Measurements from ENCODE around the gene INKA2.

DNA sequence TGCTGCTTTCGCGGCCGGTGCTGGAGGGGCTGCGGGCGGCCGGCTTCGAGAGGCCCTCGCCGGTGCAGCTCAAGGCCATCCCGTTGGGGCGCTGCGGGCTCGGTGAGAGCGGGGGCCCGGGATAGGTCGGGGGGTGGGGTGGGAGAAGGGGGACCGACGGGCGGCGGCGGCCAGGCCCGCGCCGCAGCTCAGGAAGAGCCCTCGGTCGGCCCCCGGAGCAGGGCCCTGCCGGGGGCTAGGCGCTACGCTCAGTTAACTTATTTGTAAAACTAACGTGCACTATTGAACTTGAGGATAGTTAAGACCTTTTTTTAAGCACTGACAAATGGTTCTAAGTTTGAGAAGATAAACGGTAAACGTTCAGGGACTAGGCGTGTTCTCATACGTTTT is 16.9 kb upstream of the INKA2 start:
- TF ChIP-seq, protein P1, sequence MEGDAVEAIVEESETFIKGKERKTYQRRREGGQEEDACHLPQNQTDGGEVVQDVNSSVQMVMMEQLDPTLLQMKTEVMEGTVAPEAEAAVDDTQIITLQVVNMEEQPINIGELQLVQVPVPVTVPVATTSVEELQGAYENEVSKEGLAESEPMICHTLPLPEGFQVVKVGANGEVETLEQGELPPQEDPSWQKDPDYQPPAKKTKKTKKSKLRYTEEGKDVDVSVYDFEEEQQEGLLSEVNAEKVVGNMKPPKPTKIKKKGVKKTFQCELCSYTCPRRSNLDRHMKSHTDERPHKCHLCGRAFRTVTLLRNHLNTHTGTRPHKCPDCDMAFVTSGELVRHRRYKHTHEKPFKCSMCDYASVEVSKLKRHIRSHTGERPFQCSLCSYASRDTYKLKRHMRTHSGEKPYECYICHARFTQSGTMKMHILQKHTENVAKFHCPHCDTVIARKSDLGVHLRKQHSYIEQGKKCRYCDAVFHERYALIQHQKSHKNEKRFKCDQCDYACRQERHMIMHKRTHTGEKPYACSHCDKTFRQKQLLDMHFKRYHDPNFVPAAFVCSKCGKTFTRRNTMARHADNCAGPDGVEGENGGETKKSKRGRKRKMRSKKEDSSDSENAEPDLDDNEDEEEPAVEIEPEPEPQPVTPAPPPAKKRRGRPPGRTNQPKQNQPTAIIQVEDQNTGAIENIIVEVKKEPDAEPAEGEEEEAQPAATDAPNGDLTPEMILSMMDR (conservative IDR thresholded peaks at IDR 0.05; ENCODE audit: low read depth in 2 of 2) = no peak
- TF ChIP-seq POLR2AphosphoS5 (IDR thresholded peaks at IDR 0.05; ENCODE audit: low read depth) (no peak), EZH2 (IDR thresholded peaks at IDR 0.05; ENCODE audit: low read depth, unreplicated experiment) (no peak), EZH2phosphoT487 (IDR thresholded peaks at IDR 0.05; ENCODE audit: unreplicated experiment) (no peak), CREB1 (CRISPR knock-in tag; IDR thresholded peaks at IDR 0.05; ENCODE audit: low read depth) (no peak), STAT1 (IDR thresholded peaks at IDR 0.05; ENCODE audit: unreplicated experiment) (no peak), JUNB (IDR thresholded peaks at IDR 0.05; ENCODE audit: unreplicated experiment) (no peak), ZNF114 (CRISPR knock-in tag; IDR thresholded peaks at IDR 0.05) (no peak), ZNF331 (CRISPR knock-in tag; IDR thresholded peaks at IDR 0.05; ENCODE audit: low read depth) (no peak), NANOG (IDR thresholded peaks at IDR 0.05; ENCODE audit: borderline replicate concordance) (no peak)
- TF ChIP-seq, protein P2, sequence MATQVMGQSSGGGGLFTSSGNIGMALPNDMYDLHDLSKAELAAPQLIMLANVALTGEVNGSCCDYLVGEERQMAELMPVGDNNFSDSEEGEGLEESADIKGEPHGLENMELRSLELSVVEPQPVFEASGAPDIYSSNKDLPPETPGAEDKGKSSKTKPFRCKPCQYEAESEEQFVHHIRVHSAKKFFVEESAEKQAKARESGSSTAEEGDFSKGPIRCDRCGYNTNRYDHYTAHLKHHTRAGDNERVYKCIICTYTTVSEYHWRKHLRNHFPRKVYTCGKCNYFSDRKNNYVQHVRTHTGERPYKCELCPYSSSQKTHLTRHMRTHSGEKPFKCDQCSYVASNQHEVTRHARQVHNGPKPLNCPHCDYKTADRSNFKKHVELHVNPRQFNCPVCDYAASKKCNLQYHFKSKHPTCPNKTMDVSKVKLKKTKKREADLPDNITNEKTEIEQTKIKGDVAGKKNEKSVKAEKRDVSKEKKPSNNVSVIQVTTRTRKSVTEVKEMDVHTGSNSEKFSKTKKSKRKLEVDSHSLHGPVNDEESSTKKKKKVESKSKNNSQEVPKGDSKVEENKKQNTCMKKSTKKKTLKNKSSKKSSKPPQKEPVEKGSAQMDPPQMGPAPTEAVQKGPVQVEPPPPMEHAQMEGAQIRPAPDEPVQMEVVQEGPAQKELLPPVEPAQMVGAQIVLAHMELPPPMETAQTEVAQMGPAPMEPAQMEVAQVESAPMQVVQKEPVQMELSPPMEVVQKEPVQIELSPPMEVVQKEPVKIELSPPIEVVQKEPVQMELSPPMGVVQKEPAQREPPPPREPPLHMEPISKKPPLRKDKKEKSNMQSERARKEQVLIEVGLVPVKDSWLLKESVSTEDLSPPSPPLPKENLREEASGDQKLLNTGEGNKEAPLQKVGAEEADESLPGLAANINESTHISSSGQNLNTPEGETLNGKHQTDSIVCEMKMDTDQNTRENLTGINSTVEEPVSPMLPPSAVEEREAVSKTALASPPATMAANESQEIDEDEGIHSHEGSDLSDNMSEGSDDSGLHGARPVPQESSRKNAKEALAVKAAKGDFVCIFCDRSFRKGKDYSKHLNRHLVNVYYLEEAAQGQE (IDR thresholded peaks at IDR 0.05; ENCODE audit: unreplicated experiment) = no peak
- TF ChIP-seq, protein P3, sequence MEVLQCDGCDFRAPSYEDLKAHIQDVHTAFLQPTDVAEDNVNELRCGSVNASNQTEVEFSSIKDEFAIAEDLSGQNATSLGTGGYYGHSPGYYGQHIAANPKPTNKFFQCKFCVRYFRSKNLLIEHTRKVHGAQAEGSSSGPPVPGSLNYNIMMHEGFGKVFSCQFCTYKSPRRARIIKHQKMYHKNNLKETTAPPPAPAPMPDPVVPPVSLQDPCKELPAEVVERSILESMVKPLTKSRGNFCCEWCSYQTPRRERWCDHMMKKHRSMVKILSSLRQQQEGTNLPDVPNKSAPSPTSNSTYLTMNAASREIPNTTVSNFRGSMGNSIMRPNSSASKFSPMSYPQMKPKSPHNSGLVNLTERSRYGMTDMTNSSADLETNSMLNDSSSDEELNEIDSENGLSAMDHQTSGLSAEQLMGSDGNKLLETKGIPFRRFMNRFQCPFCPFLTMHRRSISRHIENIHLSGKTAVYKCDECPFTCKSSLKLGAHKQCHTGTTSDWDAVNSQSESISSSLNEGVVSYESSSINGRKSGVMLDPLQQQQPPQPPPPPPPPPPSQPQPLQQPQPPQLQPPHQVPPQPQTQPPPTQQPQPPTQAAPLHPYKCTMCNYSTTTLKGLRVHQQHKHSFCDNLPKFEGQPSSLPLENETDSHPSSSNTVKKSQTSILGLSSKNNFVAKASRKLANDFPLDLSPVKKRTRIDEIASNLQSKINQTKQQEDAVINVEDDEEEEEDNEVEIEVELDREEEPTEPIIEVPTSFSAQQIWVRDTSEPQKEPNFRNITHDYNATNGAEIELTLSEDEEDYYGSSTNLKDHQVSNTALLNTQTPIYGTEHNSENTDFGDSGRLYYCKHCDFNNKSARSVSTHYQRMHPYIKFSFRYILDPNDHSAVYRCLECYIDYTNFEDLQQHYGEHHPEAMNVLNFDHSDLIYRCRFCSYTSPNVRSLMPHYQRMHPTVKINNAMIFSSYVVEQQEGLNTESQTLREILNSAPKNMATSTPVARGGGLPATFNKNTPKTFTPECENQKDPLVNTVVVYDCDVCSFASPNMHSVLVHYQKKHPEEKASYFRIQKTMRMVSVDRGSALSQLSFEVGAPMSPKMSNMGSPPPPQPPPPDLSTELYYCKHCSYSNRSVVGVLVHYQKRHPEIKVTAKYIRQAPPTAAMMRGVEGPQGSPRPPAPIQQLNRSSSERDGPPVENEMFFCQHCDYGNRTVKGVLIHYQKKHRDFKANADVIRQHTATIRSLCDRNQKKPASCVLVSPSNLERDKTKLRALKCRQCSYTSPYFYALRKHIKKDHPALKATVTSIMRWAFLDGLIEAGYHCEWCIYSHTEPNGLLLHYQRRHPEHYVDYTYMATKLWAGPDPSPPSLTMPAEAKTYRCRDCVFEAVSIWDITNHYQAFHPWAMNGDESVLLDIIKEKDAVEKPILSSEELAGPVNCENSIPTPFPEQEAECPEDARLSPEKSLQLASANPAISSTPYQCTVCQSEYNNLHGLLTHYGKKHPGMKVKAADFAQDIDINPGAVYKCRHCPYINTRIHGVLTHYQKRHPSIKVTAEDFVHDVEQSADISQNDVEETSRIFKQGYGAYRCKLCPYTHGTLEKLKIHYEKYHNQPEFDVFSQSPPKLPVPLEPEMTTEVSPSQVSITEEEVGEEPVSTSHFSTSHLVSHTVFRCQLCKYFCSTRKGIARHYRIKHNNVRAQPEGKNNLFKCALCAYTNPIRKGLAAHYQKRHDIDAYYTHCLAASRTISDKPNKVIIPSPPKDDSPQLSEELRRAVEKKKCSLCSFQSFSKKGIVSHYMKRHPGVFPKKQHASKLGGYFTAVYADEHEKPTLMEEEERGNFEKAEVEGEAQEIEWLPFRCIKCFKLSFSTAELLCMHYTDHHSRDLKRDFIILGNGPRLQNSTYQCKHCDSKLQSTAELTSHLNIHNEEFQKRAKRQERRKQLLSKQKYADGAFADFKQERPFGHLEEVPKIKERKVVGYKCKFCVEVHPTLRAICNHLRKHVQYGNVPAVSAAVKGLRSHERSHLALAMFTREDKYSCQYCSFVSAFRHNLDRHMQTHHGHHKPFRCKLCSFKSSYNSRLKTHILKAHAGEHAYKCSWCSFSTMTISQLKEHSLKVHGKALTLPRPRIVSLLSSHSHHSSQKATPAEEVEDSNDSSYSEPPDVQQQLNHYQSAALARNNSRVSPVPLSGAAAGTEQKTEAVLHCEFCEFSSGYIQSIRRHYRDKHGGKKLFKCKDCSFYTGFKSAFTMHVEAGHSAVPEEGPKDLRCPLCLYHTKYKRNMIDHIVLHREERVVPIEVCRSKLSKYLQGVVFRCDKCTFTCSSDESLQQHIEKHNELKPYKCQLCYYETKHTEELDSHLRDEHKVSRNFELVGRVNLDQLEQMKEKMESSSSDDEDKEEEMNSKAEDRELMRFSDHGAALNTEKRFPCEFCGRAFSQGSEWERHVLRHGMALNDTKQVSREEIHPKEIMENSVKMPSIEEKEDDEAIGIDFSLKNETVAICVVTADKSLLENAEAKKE (CRISPR knock-in tag; IDR thresholded peaks at IDR 0.05) = no peak
- TF ChIP-seq, protein P4, sequence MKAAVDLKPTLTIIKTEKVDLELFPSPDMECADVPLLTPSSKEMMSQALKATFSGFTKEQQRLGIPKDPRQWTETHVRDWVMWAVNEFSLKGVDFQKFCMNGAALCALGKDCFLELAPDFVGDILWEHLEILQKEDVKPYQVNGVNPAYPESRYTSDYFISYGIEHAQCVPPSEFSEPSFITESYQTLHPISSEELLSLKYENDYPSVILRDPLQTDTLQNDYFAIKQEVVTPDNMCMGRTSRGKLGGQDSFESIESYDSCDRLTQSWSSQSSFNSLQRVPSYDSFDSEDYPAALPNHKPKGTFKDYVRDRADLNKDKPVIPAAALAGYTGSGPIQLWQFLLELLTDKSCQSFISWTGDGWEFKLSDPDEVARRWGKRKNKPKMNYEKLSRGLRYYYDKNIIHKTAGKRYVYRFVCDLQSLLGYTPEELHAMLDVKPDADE (IDR thresholded peaks at IDR 0.05) = no peak
